WTC11 (cell line): ENCODE results near the gene PLCE1.

Experiments used
- ESRRA ChIP-seq: sonication (generic); formaldehyde crosslinking; IDR thresholded peaks from 2 replicates; pipeline ENCODE4 v1.8.1; 2022; ENCODE audit warnings: mild to moderate bottlenecking, missing genetic modification reagents, borderline replicate concordance
- JUN ChIP-seq: sonication (generic); formaldehyde crosslinking; IDR thresholded peaks from 2 replicates; pipeline ENCODE4 v1.8.0; 2023; ENCODE audit warnings: mild to moderate bottlenecking, missing genetic modification reagents
- KAT7 ChIP-seq: sonication (generic); formaldehyde crosslinking; IDR thresholded peaks from 2 replicates; pipeline ENCODE4 v1.8.1; 2023; ENCODE audit warnings: missing genetic modification reagents, mild to moderate bottlenecking, borderline replicate concordance
- RELA ChIP-seq: sonication (generic); formaldehyde crosslinking; IDR thresholded peaks from 2 replicates; pipeline ENCODE4 v1.8.1; 2022; ENCODE audit warnings: missing genetic modification reagents, mild to moderate bottlenecking, borderline replicate concordance
- TF ChIP-seq, protein P1 (sequence below): sonication (generic); formaldehyde crosslinking; IDR thresholded peaks from 2 replicates; pipeline ENCODE4 v1.8.0; 2022; ENCODE audit warnings: mild to moderate bottlenecking, missing genetic modification reagents
- TF ChIP-seq, protein P2 (sequence below): sonication (generic); formaldehyde crosslinking; IDR thresholded peaks from 2 replicates; pipeline ENCODE4 v1.8.1; 2022; ENCODE audit warnings: low read depth, mild to moderate bottlenecking, moderate library complexity, missing genetic modification reagents, borderline replicate concordance
- TF ChIP-seq, protein P3 (sequence below): fragments of 200-600 bp; IDR thresholded peaks from 2 replicates; pipeline ENCODE4 v1.8.0; 2022; ENCODE audit warnings: antibody characterized with exemption
- TF ChIP-seq, protein P4 (sequence below): sonication (generic); formaldehyde crosslinking; IDR thresholded peaks from 2 replicates; pipeline ENCODE4 v1.8.0; 2022; ENCODE audit warnings: mild to moderate bottlenecking, missing genetic modification reagents

DNA sequence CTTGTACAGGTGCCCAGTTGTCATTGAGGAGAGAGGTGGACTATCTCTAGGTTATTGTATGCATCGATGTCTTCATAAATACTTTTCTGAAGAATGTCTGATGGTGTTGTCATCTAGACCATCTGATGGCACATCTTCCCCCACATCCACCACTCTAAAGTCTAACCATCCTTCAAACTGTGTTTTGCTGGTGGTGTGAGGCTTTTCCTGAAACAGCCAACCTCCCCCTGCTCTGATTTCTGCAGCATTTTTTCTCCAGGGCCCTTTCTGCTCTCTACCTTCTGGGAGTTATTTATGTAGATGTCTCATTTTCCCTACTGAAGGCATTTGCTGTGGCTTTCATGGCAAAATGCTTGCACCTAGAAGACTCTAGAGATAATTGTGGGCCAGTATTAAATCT is 1.5 kb downstream of the PLCE1 start:
- TF ChIP-seq, protein P1, sequence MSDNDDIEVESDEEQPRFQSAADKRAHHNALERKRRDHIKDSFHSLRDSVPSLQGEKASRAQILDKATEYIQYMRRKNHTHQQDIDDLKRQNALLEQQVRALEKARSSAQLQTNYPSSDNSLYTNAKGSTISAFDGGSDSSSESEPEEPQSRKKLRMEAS (CRISPR knock-in tag): no peak
- no peak for TF ChIP-seq RELA (CRISPR knock-in tag)
- TF ChIP-seq, protein P2, sequence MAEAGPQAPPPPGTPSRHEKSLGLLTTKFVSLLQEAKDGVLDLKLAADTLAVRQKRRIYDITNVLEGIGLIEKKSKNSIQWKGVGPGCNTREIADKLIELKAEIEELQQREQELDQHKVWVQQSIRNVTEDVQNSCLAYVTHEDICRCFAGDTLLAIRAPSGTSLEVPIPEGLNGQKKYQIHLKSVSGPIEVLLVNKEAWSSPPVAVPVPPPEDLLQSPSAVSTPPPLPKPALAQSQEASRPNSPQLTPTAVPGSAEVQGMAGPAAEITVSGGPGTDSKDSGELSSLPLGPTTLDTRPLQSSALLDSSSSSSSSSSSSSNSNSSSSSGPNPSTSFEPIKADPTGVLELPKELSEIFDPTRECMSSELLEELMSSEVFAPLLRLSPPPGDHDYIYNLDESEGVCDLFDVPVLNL (CRISPR knock-in tag): no peak
- TF ChIP-seq, protein P3, sequence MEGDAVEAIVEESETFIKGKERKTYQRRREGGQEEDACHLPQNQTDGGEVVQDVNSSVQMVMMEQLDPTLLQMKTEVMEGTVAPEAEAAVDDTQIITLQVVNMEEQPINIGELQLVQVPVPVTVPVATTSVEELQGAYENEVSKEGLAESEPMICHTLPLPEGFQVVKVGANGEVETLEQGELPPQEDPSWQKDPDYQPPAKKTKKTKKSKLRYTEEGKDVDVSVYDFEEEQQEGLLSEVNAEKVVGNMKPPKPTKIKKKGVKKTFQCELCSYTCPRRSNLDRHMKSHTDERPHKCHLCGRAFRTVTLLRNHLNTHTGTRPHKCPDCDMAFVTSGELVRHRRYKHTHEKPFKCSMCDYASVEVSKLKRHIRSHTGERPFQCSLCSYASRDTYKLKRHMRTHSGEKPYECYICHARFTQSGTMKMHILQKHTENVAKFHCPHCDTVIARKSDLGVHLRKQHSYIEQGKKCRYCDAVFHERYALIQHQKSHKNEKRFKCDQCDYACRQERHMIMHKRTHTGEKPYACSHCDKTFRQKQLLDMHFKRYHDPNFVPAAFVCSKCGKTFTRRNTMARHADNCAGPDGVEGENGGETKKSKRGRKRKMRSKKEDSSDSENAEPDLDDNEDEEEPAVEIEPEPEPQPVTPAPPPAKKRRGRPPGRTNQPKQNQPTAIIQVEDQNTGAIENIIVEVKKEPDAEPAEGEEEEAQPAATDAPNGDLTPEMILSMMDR: no peak
- no peak for TF ChIP-seq JUN
- TF ChIP-seq ESRRA (CRISPR knock-in tag): no peak
- no peak for TF ChIP-seq KAT7 (CRISPR knock-in tag)
- TF ChIP-seq, protein P4, sequence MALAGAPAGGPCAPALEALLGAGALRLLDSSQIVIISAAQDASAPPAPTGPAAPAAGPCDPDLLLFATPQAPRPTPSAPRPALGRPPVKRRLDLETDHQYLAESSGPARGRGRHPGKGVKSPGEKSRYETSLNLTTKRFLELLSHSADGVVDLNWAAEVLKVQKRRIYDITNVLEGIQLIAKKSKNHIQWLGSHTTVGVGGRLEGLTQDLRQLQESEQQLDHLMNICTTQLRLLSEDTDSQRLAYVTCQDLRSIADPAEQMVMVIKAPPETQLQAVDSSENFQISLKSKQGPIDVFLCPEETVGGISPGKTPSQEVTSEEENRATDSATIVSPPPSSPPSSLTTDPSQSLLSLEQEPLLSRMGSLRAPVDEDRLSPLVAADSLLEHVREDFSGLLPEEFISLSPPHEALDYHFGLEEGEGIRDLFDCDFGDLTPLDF (CRISPR knock-in tag): no peak
